Adipose tissue (tissue), 3 donors: ENCODE measurements around the gene GALNT2. TPM values are rescaled to one million over a fixed set of nuclear protein-coding genes. Genes with fewer than 3 reads are reported as not detected.

Experiments used
- H3K27ac ChIP-seq: one replicate; pipeline ENCODE4 v1.5.1; 2013; ENCODE audit warnings: low read depth, low read length
- WGBS, 3 donors: extraction: QIAGEN DNeasy Blood & Tissue Kit; methylation state at CpG; one replicate each; pipeline ENCODE4 v1.1.7; 2013; 5-methylcytosine and 5-hydroxymethylcytosine counted together
- polyA plus RNA-seq, 3 donors: library from polyadenylated mRNA; stranded (reverse); fragments of 200-250 nt; gene quantifications; one replicate each; pipeline ENCODE4 v1.2.3, GENCODE V29; 2013
- donor health status: healthy with polysubstance abuse.
- donor health status: Bipolar disorder and iron deficiency.
- donor health status: healthy.

Gene GALNT2
- polyA plus RNA-seq, 3 donors, result 29.1 to 64.5 (median 37.8) TPM

DNA sequence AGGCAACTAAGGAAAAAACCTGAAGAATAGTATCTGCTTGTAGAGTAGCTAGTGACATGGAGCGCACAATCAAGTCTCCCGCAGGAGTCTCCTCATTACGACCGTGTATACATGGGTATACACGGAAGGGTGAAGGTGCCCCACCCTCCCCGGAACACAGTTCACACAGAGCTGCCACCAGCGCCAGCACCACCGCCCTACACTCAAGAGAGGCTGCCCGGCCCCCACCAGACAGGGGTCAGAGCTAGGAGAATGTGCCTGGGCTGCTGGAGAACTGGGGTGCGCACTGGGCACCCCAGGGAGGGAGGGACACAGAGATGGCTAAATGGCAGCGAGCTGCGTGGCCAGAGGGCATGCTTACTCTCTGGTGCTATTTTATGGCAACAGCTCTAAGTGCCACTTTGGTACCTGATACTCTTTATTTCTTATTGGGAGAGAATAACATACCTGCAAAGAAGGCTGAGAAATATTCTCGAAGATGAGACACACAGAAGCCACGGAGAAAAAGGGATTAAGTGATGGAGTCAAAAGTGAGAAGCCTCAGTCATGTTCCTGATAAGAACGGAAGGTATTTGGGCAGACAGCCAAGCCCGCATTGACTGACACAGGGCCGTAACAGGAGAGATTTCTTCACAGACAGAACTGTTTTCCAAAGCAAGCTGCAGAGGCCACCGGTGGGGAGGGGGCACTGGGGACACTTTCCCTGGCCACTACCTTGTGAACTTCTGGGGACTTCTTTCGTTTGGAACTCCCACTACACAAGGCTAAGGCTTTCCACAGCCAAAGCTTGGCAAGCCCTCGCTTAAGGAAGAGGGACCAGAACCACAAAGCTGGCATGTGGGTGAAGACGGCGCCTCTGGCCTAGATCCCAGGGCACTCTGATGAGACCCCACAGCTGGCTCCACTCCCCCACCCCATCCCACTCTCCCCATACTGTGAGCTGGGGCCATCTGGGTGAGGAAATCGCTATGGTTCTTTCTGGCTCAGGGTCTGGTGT lies 251.1 kb downstream of the GALNT2 start:
- 62 to 66% (median 65%) methylated on average over 23 of the region's 23 CpGs for WGBS, 3 donors
- H3K27ac ChIP-seq, result no peak overlapping the region

DNA sequence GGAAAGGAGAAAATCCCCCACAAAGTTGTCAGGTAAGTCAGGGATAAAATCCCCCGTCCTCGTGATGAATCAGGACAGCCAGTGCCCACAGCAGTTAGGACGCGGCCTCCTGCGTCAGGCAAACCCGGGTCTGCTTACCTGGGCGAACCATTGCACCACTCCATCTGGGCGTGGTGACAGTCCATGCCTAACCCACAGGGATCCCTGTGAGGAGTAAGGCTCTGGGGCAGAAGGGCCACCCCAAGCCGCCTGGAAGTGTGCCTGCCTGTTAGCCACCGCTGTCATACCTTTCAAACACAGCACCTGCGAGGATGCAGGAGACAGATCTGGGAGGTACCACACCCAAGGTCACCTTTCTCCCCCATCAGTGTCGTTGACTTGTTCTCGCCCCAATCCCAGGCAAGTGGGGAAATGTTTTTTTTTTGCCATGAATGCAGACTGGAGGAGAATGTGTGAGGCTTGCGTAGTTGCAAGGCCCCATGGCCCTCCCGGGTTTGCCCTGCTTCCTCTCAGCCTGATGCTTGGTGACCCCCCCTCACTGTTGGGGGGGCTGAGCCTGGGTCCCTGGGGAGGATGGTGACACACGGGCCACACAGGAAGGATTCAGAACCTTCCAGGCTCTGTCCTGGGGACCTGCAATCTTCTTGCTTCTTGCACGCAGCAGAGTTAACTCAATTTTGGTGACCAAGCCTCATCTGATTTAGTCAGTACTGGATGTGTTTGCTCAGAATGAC lies 252.1 kb downstream of the GALNT2 start:
- no peak overlapping the region for H3K27ac ChIP-seq
- WGBS, 3 donors, result 89 to 92% (median 91%) methylated on average over 17 of the region's 17 CpGs

DNA sequence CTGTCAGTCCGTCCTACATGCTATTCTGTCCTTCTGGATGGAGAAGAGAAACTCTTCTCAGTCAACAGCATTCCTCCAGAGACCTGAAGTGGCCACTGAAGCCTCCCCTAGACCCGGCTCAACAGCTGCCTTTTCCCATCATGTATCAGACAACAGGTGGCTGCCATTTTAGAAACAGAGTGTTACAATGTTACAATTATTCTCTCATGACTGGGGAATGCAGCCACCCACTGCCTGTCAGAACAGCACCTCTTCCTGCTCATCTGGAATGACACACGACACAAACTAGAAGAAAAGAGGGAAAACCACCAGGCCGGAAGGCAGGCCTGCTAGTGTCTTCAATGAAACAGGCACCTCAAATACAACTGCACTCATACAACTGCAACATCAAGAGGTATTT lies 253.8 kb downstream of the GALNT2 start:
- WGBS, 3 donors, result 86 to 92% (median 87%) methylated on average over 4 of the region's 4 CpGs
- H3K27ac ChIP-seq, result no peak overlapping the region

DNA sequence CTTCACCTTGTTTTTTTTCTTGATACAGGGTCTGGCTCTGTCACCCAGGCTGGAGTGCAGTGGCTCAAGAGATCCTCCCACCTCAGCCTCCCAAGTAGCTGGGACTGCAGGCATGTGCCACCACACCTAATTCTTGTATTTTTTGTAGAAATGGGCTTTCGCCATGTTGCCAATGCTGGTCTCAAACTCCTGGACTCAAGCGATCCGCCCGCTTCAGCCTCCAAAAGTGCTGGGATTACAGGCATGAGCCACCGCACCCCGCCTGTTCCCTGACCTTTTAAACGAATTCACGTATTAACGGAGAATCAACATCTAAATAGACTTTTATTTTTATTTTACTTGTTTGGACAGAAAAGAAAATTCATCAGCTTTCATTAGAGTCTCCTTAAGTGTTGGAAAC lies 254.3 kb downstream of the GALNT2 start:
- WGBS, 3 donors, result 92 to 95% (median 93%) methylated on average over 9 of the region's 9 CpGs
- no peak overlapping the region for H3K27ac ChIP-seq

DNA sequence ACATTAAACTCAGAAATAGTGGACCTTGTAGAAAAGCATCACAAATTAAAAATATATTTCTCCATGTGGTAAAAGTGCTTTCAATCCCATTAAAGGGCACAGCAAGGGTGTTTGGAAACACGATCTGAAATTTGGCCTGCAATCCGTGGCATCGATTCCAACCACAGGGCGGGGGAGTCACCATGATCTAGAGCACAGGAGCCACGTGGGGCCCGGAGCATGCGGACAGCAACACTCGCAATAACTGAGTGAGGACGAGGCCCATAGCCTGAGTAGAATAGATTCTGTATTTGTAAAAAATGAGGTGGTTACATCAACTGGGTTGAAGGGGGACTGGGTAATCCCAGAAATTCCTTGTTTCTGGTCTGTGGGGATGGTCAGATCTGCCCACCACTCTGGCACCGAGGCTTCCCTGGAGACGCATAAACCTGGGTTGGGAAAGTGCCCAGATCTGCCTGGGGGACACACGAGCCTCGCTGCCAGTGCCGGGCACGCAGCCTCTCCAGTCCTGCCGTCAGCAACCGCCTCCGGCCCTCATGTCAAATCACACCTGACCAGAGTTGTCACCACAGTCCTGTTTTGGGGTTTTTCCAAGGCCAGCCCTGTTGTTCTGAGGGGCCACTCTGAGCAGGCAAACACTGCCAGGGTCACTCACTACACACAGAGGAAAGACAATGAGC lies 254.8 kb downstream of the GALNT2 start:
- no peak overlapping the region for H3K27ac ChIP-seq
- WGBS, 3 donors, result 68 to 88% (median 74%) methylated on average over 18 of the region's 18 CpGs

DNA sequence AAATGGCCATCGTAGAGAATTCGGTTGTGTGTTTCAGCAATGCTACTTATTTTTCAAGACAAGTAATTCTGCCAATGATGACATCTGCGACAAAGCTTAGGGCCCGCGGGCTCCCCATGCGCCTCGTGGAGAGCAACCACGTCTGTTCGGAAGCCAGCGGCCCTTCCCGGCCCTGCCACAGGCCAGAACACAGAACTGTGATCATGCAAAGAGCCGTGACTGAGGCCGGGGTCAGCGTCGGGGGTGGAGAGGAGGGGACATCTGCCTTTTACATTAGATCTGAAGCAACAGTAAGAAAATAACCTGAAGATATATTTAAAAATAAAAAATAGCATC lies 255.4 kb downstream of the GALNT2 start:
- 85 to 88% (median 88%) methylated on average over 15 of the region's 15 CpGs for WGBS, 3 donors
- H3K27ac ChIP-seq, result no peak overlapping the region

DNA sequence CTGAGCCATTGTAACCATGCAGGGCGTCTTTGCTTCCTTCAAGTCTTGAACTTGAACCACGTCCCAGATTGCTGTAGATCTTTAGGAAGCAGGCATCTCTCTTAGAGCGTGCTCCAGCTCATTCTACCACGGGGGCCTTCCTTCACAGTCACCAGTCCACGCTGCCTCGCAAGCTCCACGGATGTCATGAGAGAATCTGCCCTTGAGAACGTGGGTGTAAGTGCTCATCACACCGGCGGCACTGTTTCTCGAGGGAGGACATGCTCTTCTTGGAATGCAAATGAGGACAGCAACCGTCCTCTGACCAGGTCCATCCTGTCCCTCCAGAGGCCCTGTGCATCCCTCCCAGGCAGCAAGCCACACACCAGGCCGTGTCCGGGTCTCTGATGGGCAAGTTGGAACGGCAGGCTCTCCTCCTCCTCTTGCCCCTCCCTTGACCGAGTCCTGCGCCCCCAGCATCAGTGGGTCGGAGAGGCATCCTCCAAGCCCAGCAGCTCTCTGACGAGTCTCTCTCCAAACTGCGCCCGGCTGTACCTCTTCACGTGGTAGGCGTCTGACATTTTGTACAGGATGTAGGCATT lies 256.0 kb downstream of the GALNT2 start:
- H3K27ac ChIP-seq, result no peak overlapping the region
- WGBS, 3 donors, result 89 to 92% (median 90%) methylated on average over 23 of the region's 23 CpGs

DNA sequence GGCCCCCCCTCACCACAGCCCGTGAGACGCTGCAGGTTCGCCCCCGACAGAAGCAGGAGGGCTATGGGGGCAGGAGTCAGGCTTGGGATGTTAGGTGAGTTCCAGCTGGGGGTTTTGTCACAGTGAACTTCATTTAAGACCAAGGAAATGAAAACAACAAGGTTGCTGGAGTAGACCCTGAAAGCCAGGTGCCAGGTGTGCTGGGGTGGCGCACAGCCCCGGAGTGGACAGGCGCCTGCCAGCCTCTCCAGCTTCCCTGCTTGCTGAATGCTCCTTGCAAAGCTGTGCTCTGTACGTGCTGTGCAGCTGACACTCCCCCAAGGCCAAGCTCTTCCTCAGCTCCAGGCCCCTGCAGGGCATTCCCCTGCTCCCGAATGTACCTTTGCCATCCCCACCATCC lies 256.6 kb downstream of the GALNT2 start:
- 87 to 94% (median 87%) methylated on average over 9 of the region's 9 CpGs for WGBS, 3 donors
- no peak overlapping the region for H3K27ac ChIP-seq

DNA sequence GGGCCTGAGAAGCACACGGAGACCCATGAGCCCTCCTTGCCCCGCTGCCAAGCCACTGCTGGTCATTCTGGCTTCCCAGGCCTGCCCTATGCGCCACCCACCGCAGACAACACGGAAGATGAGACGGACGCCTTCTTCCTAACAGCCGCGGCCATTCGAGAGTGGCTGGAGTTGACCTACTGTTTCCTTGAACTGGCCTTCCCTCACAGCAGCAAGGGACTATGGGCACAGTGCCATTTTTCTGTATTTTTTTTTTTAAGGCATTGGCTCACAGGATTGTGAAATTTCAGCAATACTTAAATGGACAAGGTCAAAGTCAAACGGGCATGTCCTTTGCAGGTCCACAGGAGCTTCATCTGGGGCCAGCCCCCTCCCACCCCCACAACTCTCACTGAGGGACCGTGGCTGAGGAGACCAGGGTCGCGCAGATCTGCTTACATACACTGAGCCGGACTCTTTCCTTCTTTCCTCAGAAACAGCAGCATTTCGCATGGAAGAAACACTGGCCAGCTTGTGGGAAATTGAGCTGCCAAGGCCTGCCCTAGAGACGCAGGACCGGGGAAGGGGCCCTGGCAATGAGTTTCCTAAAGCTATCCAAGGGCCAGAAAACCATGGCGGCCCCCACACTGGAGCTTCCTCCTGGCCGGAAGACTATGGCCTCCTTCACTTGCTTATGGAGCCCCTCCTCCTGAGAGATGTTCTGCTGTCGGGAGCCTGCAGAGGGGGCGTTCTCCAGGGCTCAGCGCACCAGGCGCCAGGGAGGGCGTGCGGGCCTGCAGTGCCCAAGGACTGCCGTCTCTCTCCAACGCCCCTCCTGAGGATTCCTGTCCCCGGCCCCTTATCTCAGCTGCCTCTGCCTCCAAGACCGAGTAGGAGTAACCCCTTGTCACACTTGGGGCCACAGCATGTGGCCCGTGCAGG lies 260.2 kb downstream of the GALNT2 start:
- WGBS, 3 donors, result 61 to 75% (median 71%) methylated on average over 31 of the region's 31 CpGs
- no peak overlapping the region for H3K27ac ChIP-seq

DNA sequence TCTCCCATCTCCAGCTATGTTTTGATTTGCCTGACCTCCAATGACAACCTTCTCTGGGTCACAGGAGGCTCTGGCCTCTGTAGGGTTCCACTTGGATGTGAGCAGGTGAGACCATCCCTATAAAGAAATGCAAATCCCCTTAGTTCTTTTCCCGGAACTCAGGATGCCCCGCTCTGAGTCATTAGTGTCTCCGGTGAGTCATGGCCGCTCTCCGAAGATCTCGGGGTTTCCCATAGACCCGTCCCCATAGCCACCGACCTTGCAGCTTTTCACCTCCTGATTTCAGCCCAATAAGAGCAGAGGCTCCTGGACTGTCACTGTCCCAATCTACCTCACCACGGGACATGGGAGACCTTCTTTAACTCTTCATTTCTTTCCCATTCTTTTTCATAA lies 260.9 kb downstream of the GALNT2 start:
- WGBS, 3 donors, result 84 to 93% (median 89%) methylated on average over 9 of the region's 9 CpGs
- H3K27ac ChIP-seq, result no peak overlapping the region

DNA sequence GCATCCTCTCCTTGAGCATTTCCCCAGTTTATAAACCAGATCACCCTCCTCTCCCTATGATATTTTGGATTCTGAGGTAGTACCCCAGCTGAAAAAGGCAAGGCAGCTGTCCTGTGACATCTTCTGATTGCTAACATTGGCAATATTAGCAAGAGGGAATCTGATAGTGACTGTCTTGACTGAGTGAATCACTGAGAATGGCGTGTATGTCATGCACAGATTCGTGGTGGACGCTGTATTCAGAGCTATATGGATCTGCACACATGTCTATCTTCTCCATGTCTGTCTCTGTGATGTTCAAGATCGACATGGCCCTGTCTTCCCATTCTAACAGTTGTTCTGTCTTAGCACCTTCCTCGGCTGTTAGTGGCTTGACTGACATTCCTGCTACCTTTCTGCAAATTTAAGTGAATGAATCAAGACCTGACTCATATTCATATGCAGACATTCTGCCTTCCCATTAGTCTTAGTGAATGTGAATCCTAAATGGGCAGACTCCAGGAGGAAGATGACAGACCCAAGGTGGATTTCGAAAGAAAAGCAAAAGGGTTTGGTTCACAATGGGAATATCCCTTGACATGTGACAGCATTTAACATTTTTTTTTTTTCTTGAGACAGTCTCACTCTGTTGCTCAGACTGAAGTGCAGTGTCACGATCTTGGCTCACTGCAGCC lies 261.4 kb downstream of the GALNT2 start:
- 87 to 97% (median 87%) methylated on average over 7 of the region's 7 CpGs for WGBS, 3 donors
- no peak overlapping the region for H3K27ac ChIP-seq

DNA sequence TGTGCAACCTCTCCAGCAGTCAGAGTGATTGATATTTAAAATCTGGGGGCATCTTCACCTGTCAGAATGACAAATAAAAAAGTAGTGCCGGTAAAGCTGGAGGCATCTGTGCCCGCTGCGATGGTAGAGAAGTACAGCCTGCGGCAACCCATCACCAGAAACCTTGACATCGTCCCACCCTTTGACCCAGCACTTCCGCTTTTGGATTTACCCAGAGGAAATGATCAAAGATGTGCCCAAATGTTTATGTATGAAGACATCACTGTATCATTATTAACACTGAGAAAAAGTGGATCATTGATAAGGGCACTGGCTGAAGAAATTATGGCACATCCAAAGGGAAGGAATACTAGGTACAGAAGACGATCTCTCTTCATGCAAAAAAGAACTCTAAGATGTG lies 263.1 kb downstream of the GALNT2 start:
- 72 to 91% (median 84%) methylated on average over 7 of the region's 7 CpGs for WGBS, 3 donors
- no peak overlapping the region for H3K27ac ChIP-seq
